K562 (cell line): ENCODE data around the gene TMSB4X. TPM values are rescaled to one million over a fixed set of nuclear protein-coding genes. Genes with fewer than 3 reads are reported as not detected.

Source experiments
- ATAC-seq: fragments of 200-7000 bp; cut with Tn5 transposase; 3 replicates; pipeline ENCODE4 v1.9.1; 2020; ENCODE audit warnings: moderate library complexity
- BruUV-seq: library from RNA; stranded (reverse); fragments of 400-500 nt; replicated peaks from 2 replicates; lab custom pipeline; 2021; lab: Mats Ljungman, UMichigan
- CTCF ChIA-PET: fragments of 300-600 bp; formaldehyde crosslinking; extraction: SDS; loops from one replicate; lab custom pipeline; 2021; ENCODE audit warnings: low intra/inter-chr PET ratio; lab: Yijun Ruan, JAX
- POLR2A ChIA-PET: fragments of 300-600, 350-650 bp; sonication (Branson Sonifier 250); formaldehyde crosslinking; extraction: SDS; loops from one replicate; lab custom pipeline; 2021; ENCODE audit warnings: antibody characterized with exemption, inconsistent platforms; lab: Yijun Ruan, JAX
- DNase-seq, 4 experiments: peaks; one replicate each; pipeline versions ENCODE4 v3.0.0 to v3.0.0-alpha.2; 2011 to 2018; ENCODE audit warnings: low spot score in 3 of 4, mixed read lengths in 3 of 4; ENCODE audit errors: extremely low read depth in 1 of 4
- FAIRE-seq: peaks from 2 replicates; lab custom pipeline; 2011; peaks lifted over from hg19 to GRCh38; lab: Jason Lieb, UNC
- H2AFZ ChIP-seq: 2 replicates; pipeline ENCODE4 v1.6.0; 2011; ENCODE audit warnings: low read depth, low read length, control low read depth, inconsistent platforms
- H3K27ac ChIP-seq: fragments of 200-600 bp; 3 replicates; pipeline ENCODE4 v1.8.0; 2011; ENCODE audit warnings: low read depth, mild to moderate bottlenecking, control low read depth, inconsistent platforms, low read length, moderate library complexity, mixed read lengths; ENCODE audit errors: extremely low read depth
- H3K27me3 ChIP-seq, 2 experiments: fragments of 300-600 bp in 1 of 2; 2 replicates in 1 of 2; 3 replicates in 1 of 2; pipeline versions ENCODE4 v1.6.0 to v1.8.0; 2011; ENCODE audit warnings: inconsistent platforms in 2 of 2, low read length in 2 of 2, mild to moderate bottlenecking in 1 of 2, mixed read lengths in 1 of 2, moderate library complexity in 1 of 2; ENCODE audit not compliant: control insufficient read depth in 2 of 2, insufficient read depth in 2 of 2
- H3K36me3 ChIP-seq: fragments of 300-600 bp; 3 replicates; pipeline ENCODE4 v1.8.0; 2011; ENCODE audit warnings: mild to moderate bottlenecking, low read length, inconsistent platforms; ENCODE audit not compliant: control insufficient read depth, insufficient read depth
- H3K4me1 ChIP-seq, 2 experiments: fragments of 200-600 bp in 1 of 2; replicated peaks in 1 of 2; 2 replicates in 1 of 2; 3 replicates in 1 of 2; pipeline versions ENCODE4 v1.5.1 to v1.8.0; 2011; ENCODE audit warnings: inconsistent platforms in 2 of 2, low read length in 2 of 2, mild to moderate bottlenecking in 1 of 2, mixed read lengths in 1 of 2, moderate library complexity in 1 of 2; ENCODE audit not compliant: control insufficient read depth in 2 of 2, insufficient read depth in 2 of 2
- H3K4me2 ChIP-seq: 2 replicates; pipeline ENCODE4 v1.6.1; 2011; ENCODE audit warnings: low read length, control low read depth, inconsistent platforms, mixed read lengths; ENCODE audit not compliant: insufficient read depth
- H3K4me3 ChIP-seq: fragments of 200-600 bp; sonication (generic), shearing (Covaris generic); 2 replicates; pipeline ENCODE4 v1.5.1; 2016; ENCODE audit warnings: control low read depth, inconsistent platforms
- H3K79me2 ChIP-seq: fragments of 200-600 bp; 3 replicates; pipeline ENCODE4 v1.8.0; 2011; ENCODE audit warnings: low read length, inconsistent platforms; ENCODE audit not compliant: control insufficient read depth, insufficient read depth
- H3K9ac ChIP-seq, 2 experiments: 2 replicates each; pipeline versions ENCODE4 v1.6.0 to v1.6.1; 2011; ENCODE audit warnings: low read depth in 2 of 2, low read length in 2 of 2, control low read depth in 1 of 2, inconsistent platforms in 1 of 2, mild to moderate bottlenecking in 1 of 2, mixed read lengths in 1 of 2; ENCODE audit not compliant: insufficient read depth in 1 of 2
- H3K9me1 ChIP-seq: one replicate; pipeline ENCODE4 v1.6.0; 2011; ENCODE audit warnings: inconsistent platforms, mild to moderate bottlenecking, low read length, moderate library complexity; ENCODE audit not compliant: control insufficient read depth, insufficient read depth
- H3K9me3 ChIP-seq: replicated peaks from 2 replicates; pipeline ENCODE4 v1.5.1; 2011; ENCODE audit warnings: low read depth, low read length, inconsistent platforms; ENCODE audit not compliant: control insufficient read depth, insufficient read depth
- H4K20me1 ChIP-seq: replicated peaks from 2 replicates; pipeline ENCODE4 v1.6.1; 2011; ENCODE audit warnings: low read length, inconsistent platforms, mixed read lengths; ENCODE audit not compliant: control insufficient read depth, insufficient read depth
- BCLAF1 ChIP-seq, 2 experiments: fragments of 450-650 bp in 1 of 2; IDR thresholded peaks; 2 replicates each; pipeline ENCODE4 v1.6.1; 2011 to 2017; ENCODE audit warnings: low read depth in 2 of 2, antibody characterized with exemption in 1 of 2, borderline replicate concordance in 1 of 2, low read length in 1 of 2, mild to moderate bottlenecking in 1 of 2, mixed read lengths in 1 of 2; ENCODE audit not compliant: control insufficient read depth in 1 of 2
- CBX1 ChIP-seq: sonication (generic); IDR thresholded peaks from 2 replicates; pipeline ENCODE4 v1.6.1; 2016; ENCODE audit warnings: antibody characterized with exemption, low read depth, mild to moderate bottlenecking
- CREBBP ChIP-seq: IDR thresholded peaks from one replicate; pipeline ENCODE4 v1.6.1; 2012; ENCODE audit warnings: low read depth, mild to moderate bottlenecking, control low read depth, inconsistent platforms, low read length
- DDX20 ChIP-seq: fragments of 450-650 bp; IDR thresholded peaks from 2 replicates; pipeline ENCODE4 v1.6.1; 2016; ENCODE audit warnings: missing genetic modification characterization, low read depth, mild to moderate bottlenecking, missing compliant biosample characterization, moderate library complexity
- ESRRB ChIP-seq: fragments of 250-450 bp; sonication (Bioruptor Pico); IDR thresholded peaks from 2 replicates; pipeline ENCODE4 v1.5.0; 2020; ENCODE audit warnings: mild to moderate bottlenecking, moderate library complexity, borderline replicate concordance
- HDAC8 ChIP-seq: fragments of 450-650 bp; IDR thresholded peaks from 2 replicates; pipeline ENCODE4 v1.6.1; 2016; ENCODE audit warnings: mild to moderate bottlenecking, missing genetic modification characterization, moderate library complexity, missing compliant biosample characterization
- HEY1 ChIP-seq: fragments of 250-450 bp; sonication (Bioruptor Pico); IDR thresholded peaks from 2 replicates; pipeline ENCODE4 v1.5.0; 2020; ENCODE audit warnings: mild to moderate bottlenecking, moderate library complexity, borderline replicate concordance
- KLF1 ChIP-seq: fragments of 450-650 bp; IDR thresholded peaks from 2 replicates; pipeline ENCODE4 v1.6.1; 2016; ENCODE audit warnings: missing genetic modification characterization, missing compliant biosample characterization
- KLF16 ChIP-seq: IDR thresholded peaks from 2 replicates; pipeline ENCODE4 v1.6.1; 2016; ENCODE audit warnings: antibody characterized with exemption
- NELFE ChIP-seq: IDR thresholded peaks from 2 replicates; pipeline ENCODE4 v1.6.1; 2011; ENCODE audit warnings: mild to moderate bottlenecking; ENCODE audit not compliant: insufficient read depth, insufficient read length
- NFIC ChIP-seq: fragments of 450-650 bp; IDR thresholded peaks from 2 replicates; pipeline ENCODE4 v1.6.1; 2017; ENCODE audit warnings: mild to moderate bottlenecking, inconsistent platforms
- PHB ChIP-seq: fragments of 250-450 bp; sonication (Bioruptor Pico); IDR thresholded peaks from 2 replicates; pipeline ENCODE4 v1.5.0; 2021
- PHTF2 ChIP-seq: fragments of 250-450 bp; sonication (Bioruptor Pico); IDR thresholded peaks from 2 replicates; pipeline ENCODE4 v1.5.0; 2021; ENCODE audit warnings: mild to moderate bottlenecking
- RCOR1 ChIP-seq, 2 experiments: IDR thresholded peaks; 2 replicates each; pipeline ENCODE4 v1.6.1; 2012; ENCODE audit warnings: low read depth in 2 of 2, low read length in 2 of 2, borderline replicate concordance in 1 of 2, improper control_type of control experiment in 1 of 2
- RNF2 ChIP-seq: sonication (generic); IDR thresholded peaks from 2 replicates; pipeline ENCODE4 v1.6.1; 2016
- SUPT5H ChIP-seq: fragments of 450-650 bp; IDR thresholded peaks from 2 replicates; pipeline ENCODE4 v1.6.1; 2016
- UBTF ChIP-seq, 2 experiments: IDR thresholded peaks; 2 replicates each; pipeline ENCODE4 v1.6.1; 2012; ENCODE audit warnings: improper control_type of control experiment in 2 of 2, low read depth in 2 of 2, low read length in 2 of 2, borderline replicate concordance in 1 of 2
- whole genome bisulfite sequencing: fragments of 100-300 bp; shearing (Covaris generic); methylation state at CpG from one replicate; pipeline ENCODE4 v1.1.6; 2016; ENCODE audit warnings: low coverage, mixed read lengths; ENCODE audit not compliant: insufficient coverage; ENCODE audit errors: missing lambda C conversion rate; 5-methylcytosine and 5-hydroxymethylcytosine counted together
- in situ Hi-C: fragments of 300-500 bp; cut with MboI; formaldehyde crosslinking; loops from 4 replicates; pipeline ENCODE4 v1.15.0; 2018; ENCODE audit warnings: inconsistent platforms, mixed read lengths
- intact Hi-C: fragments of 100-400 bp; cut with micrococcal nuclease; formaldehyde crosslinking; loops from 2 replicates; pipeline ENCODE4 v1.14.2; 2022
- polyA plus RNA-seq, 8 experiments: library from polyadenylated mRNA; depleted of rRNA in 4 of 8; stranded (reverse) in 5 of 8; unstranded in 3 of 8; fragments of >200 nt; fragmentation: Nextera tagmentation in 2 of 8; fragmentation: Illumina TruSeq in 1 of 8; extraction: Ambion mirVana in 2 of 8; extraction: Trizol in 1 of 8; gene quantifications; 2 replicates each; pipeline versions ENCODE4 v1.2.1 to v1.2.3, GENCODE V29; 2011 to 2014; ENCODE audit warnings: inconsistent platforms in 1 of 8, missing spikeins in 1 of 8
- total RNA-seq, 7 experiments: library from RNA; depleted of rRNA in 6 of 7; stranded (reverse); fragments of >200 nt in 6 of 7; fragmentation: Illumina TruSeq in 2 of 7; extraction: Trizol in 2 of 7; gene quantifications; 2 replicates each; pipeline versions ENCODE4 v1.2.1 to v1.2.3, GENCODE V29; 2011 to 2021; ENCODE audit warnings: low replicate concordance in 1 of 7

The TMSB4X gene
- total and polyA plus RNA-seq, 9 of the 15 experiments (the other 6 are each of a cell fraction or from before 2014, with no cell fraction given), result 1,035 to 2,035 (median 1,529) TPM

- TF ChIP-seq PHB (CRISPR knock-in tag) (no peak), HDAC8 (tag) (no peak)
Observed at GRCh38 chrX:12945494-12945893, 29.4 kb upstream of the TMSB4X start (continued).

GRCh38 chrX:12946406-12946805, 28.5 kb upstream of the TMSB4X start:
- H3K79me2 ChIP-seq, result no peaks in the 10 kb centered on the region; the same call in 2 of the 3 replicates
- DNase-seq, result no peak
- no peaks in the 10 kb centered on the region for H3K9me1 ChIP-seq
- peaks cover 5 to 55% of the 10 kb centered on the region in 2 experiments; a peak in 4 of 5 replicates for H3K4me1 ChIP-seq
- no peaks in the 10 kb centered on the region for H3K27me3 ChIP-seq
- no peak overlapping the region; the same call in 2 of the 3 replicates for H3K27ac ChIP-seq
- ChIA-PET CTCF (interaction anchor here (0.8 kb wide), 1 partner anchor 29 kb away, joined by 4 read pairs; the partner anchor contains the start of gene TMSB4X), POLR2A (interaction anchor here (0.6 to 1.7 kb wide), 9 partner anchors 10 to 542 kb away, joined by 3 to 10 read pairs (median 4); partner anchors contain the start of gene TMSB4X)
- intact Hi-C loops (loop anchor here (1.0 kb wide), 1 partner anchor 30 kb away; no protein-coding TSS in a partner anchor), in situ Hi-C loops (no loop called here)
- H3K4me2 ChIP-seq, result no peak overlapping the region
- ATAC-seq, result no peak
- BruUV-seq, result no TSS peak
- FAIRE-seq, result no peak
- no peaks in the 10 kb centered on the region; the same call in 2 of the 3 replicates for H3K36me3 ChIP-seq
- H3K9me3 ChIP-seq, result no peaks in the 10 kb centered on the region
- H3K9ac ChIP-seq, result no peak overlapping the region
- no peaks in the 10 kb centered on the region for H4K20me1 ChIP-seq
- 0 out of 2 replicates have a peak overlapping the region, but pooled peaks have one; percentile 17 for H2AFZ ChIP-seq
- WGBS, result 14% methylated on average over 4 of the region's 4 CpGs
- H3K4me3 ChIP-seq, result no peak overlapping the region
- TF ChIP-seq HEY1 (CRISPR knock-in tag) (no peak), RCOR1 (IDR thresholded peaks at IDR 0.05; ENCODE audit: borderline replicate concordance in 1 of 2, low read depth in 2 of 2, low read length in 2 of 2) (no peak), PHTF2 (no peak), SUPT5H (no peak), KLF1 (tag) (no peak), NFIC (no peak), UBTF (IDR thresholded peaks at IDR 0.05; ENCODE audit: borderline replicate concordance in 1 of 2, low read depth in 2 of 2, low read length in 2 of 2) (no peak), KLF16 (no peak), CREBBP (no peak), RNF2 (no peak), DDX20 (no peak), NELFE (no peak), ESRRB (no peak), CBX1 (no peak), BCLAF1 (IDR thresholded peaks at IDR 0.05; ENCODE audit: borderline replicate concordance in 1 of 2, control insufficient read depth in 1 of 2, low read depth in 2 of 2, low read length in 1 of 2) (no peak)
